ENCODE measurements around the gene SYNJ1. TPM values are rescaled to one million over a fixed set of nuclear protein-coding genes. Genes with fewer than 3 reads are reported as not detected.

Gene SYNJ1
- total and polyA plus RNA-seq, 9 of the 15 experiments (the other 6 are each of a cell fraction or from before 2014, with no cell fraction given) = 2.4 to 10.6 (median 5.6) TPM

DNA sequence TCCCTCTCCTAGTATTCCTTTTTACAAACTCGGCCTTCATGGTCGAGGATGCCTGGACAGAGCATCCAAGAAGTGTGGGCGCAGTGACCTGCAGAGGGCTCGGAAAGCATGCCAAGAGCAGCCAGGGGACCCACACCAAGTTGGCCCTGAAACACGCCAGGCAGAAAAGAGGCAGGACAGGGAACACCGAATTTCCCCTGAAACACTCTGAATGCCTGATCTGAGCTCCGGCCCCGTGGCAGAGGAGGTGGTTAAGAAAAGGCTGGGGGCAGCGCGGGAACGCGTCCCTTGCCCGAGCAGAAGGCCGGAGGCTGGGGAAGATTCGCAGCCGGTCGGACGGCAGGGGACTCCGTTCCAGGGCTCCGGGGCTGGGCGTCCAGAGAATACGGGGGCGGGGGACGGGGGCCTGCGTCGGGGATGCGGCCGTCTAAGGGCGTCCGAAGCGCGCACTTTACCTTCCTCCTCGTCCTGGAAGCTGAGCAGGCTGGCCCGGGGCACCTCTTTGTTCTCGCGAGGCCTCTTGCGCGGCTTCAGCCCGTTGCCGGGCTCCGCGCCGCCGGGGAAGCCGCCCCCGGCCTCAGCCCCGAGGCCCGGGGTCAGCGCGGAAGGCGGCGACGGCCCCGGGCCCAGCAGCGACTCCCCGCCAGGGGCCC, 43.2 kb upstream of the SYNJ1 start (continued):
- TF ChIP-seq ZNF699 (CRISPR knock-in tag; IDR thresholded peaks at IDR 0.05; ENCODE audit: insufficient replicate concordance) (no peak), RHOXF2B (CRISPR knock-in tag; conservative IDR thresholded peaks at IDR 0.05) (no peak), ZFX (CRISPR knock-in tag; IDR thresholded peaks at IDR 0.05) (no peak), RBM17 (IDR thresholded peaks at IDR 0.05; ENCODE audit: borderline replicate concordance, low read depth, low read length) (no peak), ZBTB17 (CRISPR knock-in tag; IDR thresholded peaks at IDR 0.05) (no peak), SREBF1 (IDR thresholded peaks at IDR 0.05; ENCODE audit: borderline replicate concordance, low read depth, low read length) (no peak), ILF3 (IDR thresholded peaks at IDR 0.05; ENCODE audit: borderline replicate concordance) (0 out of 2 replicates have a peak, but pooled peaks have one; percentile 64), CTBP1 (IDR thresholded peaks at IDR 0.05; ENCODE audit: borderline replicate concordance) (no peak), MCM7 (IDR thresholded peaks at IDR 0.05) (no peak), KDM1A (IDR thresholded peaks at IDR 0.05) (no peak), GATAD2B (IDR thresholded peaks at IDR 0.05; ENCODE audit: borderline replicate concordance) (peak; percentile 10)
- TF ChIP-seq, protein P1, sequence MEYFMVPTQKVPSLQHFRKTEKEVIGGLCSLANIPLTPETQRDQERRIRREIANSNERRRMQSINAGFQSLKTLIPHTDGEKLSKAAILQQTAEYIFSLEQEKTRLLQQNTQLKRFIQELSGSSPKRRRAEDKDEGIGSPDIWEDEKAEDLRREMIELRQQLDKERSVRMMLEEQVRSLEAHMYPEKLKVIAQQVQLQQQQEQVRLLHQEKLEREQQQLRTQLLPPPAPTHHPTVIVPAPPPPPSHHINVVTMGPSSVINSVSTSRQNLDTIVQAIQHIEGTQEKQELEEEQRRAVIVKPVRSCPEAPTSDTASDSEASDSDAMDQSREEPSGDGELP (CRISPR knock-in tag; IDR thresholded peaks at IDR 0.05; ENCODE audit: borderline replicate concordance) = no peak; the same call in 1 of the 2 replicates
- TF ChIP-seq, protein P2, sequence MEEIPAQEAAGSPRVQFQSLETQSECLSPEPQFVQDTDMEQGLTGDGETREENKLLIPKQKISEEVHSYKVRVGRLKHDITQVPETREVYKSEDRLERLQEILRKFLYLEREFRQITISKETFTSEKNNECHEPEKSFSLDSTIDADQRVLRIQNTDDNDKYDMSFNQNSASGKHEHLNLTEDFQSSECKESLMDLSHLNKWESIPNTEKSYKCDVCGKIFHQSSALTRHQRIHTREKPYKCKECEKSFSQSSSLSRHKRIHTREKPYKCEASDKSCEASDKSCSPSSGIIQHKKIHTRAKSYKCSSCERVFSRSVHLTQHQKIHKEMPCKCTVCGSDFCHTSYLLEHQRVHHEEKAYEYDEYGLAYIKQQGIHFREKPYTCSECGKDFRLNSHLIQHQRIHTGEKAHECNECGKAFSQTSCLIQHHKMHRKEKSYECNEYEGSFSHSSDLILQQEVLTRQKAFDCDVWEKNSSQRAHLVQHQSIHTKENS (CRISPR knock-in tag; IDR thresholded peaks at IDR 0.05) = no peak
- TF ChIP-seq, protein P3, sequence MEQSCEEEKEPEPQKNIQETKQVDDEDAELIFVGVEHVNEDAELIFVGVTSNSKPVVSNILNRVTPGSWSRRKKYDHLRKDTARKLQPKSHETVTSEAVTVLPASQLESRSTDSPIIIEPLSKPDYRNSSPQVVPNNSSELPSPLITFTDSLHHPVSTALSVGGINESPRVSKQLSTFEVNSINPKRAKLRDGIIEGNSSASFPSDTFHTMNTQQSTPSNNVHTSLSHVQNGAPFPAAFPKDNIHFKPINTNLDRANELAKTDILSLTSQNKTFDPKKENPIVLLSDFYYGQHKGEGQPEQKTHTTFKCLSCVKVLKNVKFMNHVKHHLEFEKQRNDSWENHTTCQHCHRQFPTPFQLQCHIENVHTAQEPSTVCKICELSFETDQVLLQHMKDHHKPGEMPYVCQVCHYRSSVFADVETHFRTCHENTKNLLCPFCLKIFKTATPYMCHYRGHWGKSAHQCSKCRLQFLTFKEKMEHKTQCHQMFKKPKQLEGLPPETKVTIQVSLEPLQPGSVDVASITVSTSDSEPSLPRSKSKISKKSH (CRISPR knock-in tag; IDR thresholded peaks at IDR 0.05) = no peak
- TF ChIP-seq, protein P4, sequence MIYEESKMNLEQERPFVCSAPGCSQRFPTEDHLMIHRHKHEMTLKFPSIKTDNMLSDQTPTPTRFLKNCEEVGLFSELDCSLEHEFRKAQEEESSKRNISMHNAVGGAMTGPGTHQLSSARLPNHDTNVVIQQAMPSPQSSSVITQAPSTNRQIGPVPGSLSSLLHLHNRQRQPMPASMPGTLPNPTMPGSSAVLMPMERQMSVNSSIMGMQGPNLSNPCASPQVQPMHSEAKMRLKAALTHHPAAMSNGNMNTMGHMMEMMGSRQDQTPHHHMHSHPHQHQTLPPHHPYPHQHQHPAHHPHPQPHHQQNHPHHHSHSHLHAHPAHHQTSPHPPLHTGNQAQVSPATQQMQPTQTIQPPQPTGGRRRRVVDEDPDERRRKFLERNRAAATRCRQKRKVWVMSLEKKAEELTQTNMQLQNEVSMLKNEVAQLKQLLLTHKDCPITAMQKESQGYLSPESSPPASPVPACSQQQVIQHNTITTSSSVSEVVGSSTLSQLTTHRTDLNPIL (CRISPR knock-in tag; IDR thresholded peaks at IDR 0.05) = no peak
- TF ChIP-seq, protein P5, sequence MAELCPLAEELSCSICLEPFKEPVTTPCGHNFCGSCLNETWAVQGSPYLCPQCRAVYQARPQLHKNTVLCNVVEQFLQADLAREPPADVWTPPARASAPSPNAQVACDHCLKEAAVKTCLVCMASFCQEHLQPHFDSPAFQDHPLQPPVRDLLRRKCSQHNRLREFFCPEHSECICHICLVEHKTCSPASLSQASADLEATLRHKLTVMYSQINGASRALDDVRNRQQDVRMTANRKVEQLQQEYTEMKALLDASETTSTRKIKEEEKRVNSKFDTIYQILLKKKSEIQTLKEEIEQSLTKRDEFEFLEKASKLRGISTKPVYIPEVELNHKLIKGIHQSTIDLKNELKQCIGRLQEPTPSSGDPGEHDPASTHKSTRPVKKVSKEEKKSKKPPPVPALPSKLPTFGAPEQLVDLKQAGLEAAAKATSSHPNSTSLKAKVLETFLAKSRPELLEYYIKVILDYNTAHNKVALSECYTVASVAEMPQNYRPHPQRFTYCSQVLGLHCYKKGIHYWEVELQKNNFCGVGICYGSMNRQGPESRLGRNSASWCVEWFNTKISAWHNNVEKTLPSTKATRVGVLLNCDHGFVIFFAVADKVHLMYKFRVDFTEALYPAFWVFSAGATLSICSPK (IDR thresholded peaks at IDR 0.05; ENCODE audit: borderline replicate concordance) = no peak
- TF ChIP-seq, protein P6, sequence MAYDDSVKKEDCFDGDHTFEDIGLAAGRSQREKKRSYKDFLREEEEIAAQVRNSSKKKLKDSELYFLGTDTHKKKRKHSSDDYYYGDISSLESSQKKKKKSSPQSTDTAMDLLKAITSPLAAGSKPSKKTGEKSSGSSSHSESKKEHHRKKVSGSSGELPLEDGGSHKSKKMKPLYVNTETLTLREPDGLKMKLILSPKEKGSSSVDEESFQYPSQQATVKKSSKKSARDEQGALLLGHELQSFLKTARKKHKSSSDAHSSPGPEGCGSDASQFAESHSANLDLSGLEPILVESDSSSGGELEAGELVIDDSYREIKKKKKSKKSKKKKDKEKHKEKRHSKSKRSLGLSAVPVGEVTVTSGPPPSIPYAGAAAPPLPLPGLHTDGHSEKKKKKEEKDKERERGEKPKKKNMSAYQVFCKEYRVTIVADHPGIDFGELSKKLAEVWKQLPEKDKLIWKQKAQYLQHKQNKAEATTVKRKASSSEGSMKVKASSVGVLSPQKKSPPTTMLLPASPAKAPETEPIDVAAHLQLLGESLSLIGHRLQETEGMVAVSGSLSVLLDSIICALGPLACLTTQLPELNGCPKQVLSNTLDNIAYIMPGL (CRISPR knock-in tag; IDR thresholded peaks at IDR 0.05) = no peak
- TF ChIP-seq, protein P7, sequence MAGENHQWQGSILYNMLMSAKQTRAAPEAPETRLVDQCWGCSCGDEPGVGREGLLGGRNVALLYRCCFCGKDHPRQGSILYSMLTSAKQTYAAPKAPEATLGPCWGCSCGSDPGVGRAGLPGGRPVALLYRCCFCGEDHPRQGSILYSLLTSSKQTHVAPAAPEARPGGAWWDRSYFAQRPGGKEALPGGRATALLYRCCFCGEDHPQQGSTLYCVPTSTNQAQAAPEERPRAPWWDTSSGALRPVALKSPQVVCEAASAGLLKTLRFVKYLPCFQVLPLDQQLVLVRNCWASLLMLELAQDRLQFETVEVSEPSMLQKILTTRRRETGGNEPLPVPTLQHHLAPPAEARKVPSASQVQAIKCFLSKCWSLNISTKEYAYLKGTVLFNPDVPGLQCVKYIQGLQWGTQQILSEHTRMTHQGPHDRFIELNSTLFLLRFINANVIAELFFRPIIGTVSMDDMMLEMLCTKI (IDR thresholded peaks at IDR 0.05; ENCODE audit: partially characterized antibody) = no peak

All from K562 (cell line).